Right lobe of liver (tissue), 4 donors: ENCODE results near the gene APLN.

Source experiments
- POLR2A ChIP-seq: fragments of 450-650 bp; IDR thresholded peaks from one replicate; pipeline ENCODE4 v1.6.1; 2017; ENCODE audit warnings: antibody characterized with exemption, mild to moderate bottlenecking
- TF ChIP-seq, protein P1 (sequence below), 4 donors: fragments of 200-600 bp in 3 of 4; fragments of 450-650 bp in 1 of 4; IDR thresholded peaks; one replicate each; pipeline versions ENCODE4 v1.5.1 to v1.8.0; 2016 to 2022; ENCODE audit warnings: antibody characterized with exemption in 4 of 4, mild to moderate bottlenecking in 2 of 4
- donor health status: DM: no; HTN: no; CAD: no.
- donor health status: DM: no; HTN: no; CAD: no.
- donor health status: DM: no; HTN: yes; CAD: no.

DNA sequence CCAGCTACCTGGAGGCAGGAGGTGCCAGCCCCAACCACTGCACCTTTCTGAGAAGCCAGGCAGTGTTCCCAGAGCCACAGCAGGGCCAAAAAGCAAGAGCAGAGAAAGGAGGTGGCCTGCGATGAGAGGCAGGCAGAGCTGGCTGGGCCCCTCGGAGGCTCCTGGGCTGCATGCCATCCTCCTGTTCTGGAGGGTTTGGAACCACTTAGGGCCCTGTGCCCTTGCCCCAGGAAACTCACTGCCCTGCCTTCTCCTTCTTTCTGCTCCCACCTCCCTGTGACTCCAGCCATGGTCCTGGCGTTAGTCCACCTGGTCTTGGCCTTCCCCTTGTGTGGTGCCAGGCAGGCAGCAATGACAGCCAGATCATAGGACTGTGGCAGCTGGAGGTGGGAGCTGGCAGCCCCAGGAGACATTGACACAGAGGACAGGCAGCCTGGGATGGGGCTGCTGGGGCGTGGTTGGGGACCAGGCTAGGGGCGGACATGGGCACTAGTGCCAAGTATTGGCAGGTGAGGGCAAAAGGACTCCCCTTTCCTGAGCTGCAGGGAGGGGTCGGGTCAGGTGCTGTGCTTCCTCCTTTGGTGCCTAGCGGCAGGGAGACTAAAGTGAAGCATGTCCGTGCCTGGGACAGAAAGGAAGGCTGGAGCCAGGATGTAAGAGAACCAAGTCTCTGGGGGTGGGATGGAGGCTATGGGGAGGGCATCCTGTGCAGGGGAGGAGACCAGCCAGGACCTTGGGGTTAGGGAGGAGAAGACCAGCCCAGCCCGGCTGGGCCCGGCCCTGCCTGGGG, 1.4 kb downstream of the APLN start:
- TF ChIP-seq POLR2A, result no peak
- TF ChIP-seq, protein P1, sequence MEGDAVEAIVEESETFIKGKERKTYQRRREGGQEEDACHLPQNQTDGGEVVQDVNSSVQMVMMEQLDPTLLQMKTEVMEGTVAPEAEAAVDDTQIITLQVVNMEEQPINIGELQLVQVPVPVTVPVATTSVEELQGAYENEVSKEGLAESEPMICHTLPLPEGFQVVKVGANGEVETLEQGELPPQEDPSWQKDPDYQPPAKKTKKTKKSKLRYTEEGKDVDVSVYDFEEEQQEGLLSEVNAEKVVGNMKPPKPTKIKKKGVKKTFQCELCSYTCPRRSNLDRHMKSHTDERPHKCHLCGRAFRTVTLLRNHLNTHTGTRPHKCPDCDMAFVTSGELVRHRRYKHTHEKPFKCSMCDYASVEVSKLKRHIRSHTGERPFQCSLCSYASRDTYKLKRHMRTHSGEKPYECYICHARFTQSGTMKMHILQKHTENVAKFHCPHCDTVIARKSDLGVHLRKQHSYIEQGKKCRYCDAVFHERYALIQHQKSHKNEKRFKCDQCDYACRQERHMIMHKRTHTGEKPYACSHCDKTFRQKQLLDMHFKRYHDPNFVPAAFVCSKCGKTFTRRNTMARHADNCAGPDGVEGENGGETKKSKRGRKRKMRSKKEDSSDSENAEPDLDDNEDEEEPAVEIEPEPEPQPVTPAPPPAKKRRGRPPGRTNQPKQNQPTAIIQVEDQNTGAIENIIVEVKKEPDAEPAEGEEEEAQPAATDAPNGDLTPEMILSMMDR (IDR thresholded peaks at IDR 0.05), result no peak
